Parathyroid adenoma (tissue), 2 donors: ENCODE measurements around the gene ATE1.

Experiments
- H2AFZ ChIP-seq: fragments of 300-600 bp; sonication (generic); one replicate; pipeline ENCODE4 v1.7.0; 2017; ENCODE audit warnings: antibody characterized with exemption, mild to moderate bottlenecking
- H3K27ac ChIP-seq: fragments of 300-600 bp; sonication (generic); one replicate; pipeline ENCODE4 v1.7.0; 2017
- H3K27me3 ChIP-seq: fragments of 300-600 bp; sonication (generic); one replicate; pipeline ENCODE4 v1.7.0; 2017; ENCODE audit warnings: low read length; ENCODE audit not compliant: control insufficient read depth, insufficient read depth
- H3K36me3 ChIP-seq: fragments of 300-600 bp; sonication (generic); one replicate; pipeline ENCODE4 v1.7.0; 2017; ENCODE audit warnings: low read length; ENCODE audit not compliant: control insufficient read depth, insufficient read depth
- H3K4me1 ChIP-seq: fragments of 300-600 bp; sonication (generic); one replicate; pipeline ENCODE4 v1.7.0; 2017; ENCODE audit warnings: control low read depth
- H3K4me2 ChIP-seq: fragments of 300-600 bp; sonication (generic); one replicate; pipeline ENCODE4 v1.7.0; 2017; ENCODE audit warnings: low read length
- H3K4me3 ChIP-seq: fragments of 300-600 bp; sonication (generic); one replicate; pipeline ENCODE4 v1.7.0; 2017; ENCODE audit warnings: low read depth, low read length
- H3K79me2 ChIP-seq: fragments of 300-600 bp; sonication (generic); one replicate; pipeline ENCODE4 v1.7.0; 2017; ENCODE audit warnings: control low read depth
- H3K9ac ChIP-seq: fragments of 300-600 bp; sonication (generic); one replicate; pipeline ENCODE4 v1.7.0; 2017; ENCODE audit warnings: mild to moderate bottlenecking
- H3K9me3 ChIP-seq: fragments of 300-600 bp; sonication (generic); one replicate; pipeline ENCODE4 v1.7.0; 2017; ENCODE audit warnings: low read length; ENCODE audit not compliant: control insufficient read depth
- TF ChIP-seq, protein P1 (sequence below): fragments of 300-600 bp; sonication (generic); IDR thresholded peaks from one replicate; pipeline ENCODE4 v1.7.0; 2017; ENCODE audit warnings: antibody characterized with exemption, mild to moderate bottlenecking
- donor health status: primary hyperparathyroidism.

ATE1 gene

GRCh38 chr10:121848082-121848481 lies 79.7 kb downstream of the ATE1 start:
- no peaks in the 10 kb centered on the region for H3K4me1 ChIP-seq
- H3K4me2 ChIP-seq = no peak overlapping the region
- H3K36me3 ChIP-seq = no peaks in the 10 kb centered on the region
- no peak overlapping the region for H3K27ac ChIP-seq
- no peak overlapping the region for H2AFZ ChIP-seq
- H3K4me3 ChIP-seq = no peak overlapping the region
- no peaks in the 10 kb centered on the region for H3K9me3 ChIP-seq
- H3K9ac ChIP-seq = no peak overlapping the region
- TF ChIP-seq, protein P1, sequence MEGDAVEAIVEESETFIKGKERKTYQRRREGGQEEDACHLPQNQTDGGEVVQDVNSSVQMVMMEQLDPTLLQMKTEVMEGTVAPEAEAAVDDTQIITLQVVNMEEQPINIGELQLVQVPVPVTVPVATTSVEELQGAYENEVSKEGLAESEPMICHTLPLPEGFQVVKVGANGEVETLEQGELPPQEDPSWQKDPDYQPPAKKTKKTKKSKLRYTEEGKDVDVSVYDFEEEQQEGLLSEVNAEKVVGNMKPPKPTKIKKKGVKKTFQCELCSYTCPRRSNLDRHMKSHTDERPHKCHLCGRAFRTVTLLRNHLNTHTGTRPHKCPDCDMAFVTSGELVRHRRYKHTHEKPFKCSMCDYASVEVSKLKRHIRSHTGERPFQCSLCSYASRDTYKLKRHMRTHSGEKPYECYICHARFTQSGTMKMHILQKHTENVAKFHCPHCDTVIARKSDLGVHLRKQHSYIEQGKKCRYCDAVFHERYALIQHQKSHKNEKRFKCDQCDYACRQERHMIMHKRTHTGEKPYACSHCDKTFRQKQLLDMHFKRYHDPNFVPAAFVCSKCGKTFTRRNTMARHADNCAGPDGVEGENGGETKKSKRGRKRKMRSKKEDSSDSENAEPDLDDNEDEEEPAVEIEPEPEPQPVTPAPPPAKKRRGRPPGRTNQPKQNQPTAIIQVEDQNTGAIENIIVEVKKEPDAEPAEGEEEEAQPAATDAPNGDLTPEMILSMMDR = no peak
- no peaks in the 10 kb centered on the region for H3K79me2 ChIP-seq
- no peaks in the 10 kb centered on the region for H3K27me3 ChIP-seq

DNA sequence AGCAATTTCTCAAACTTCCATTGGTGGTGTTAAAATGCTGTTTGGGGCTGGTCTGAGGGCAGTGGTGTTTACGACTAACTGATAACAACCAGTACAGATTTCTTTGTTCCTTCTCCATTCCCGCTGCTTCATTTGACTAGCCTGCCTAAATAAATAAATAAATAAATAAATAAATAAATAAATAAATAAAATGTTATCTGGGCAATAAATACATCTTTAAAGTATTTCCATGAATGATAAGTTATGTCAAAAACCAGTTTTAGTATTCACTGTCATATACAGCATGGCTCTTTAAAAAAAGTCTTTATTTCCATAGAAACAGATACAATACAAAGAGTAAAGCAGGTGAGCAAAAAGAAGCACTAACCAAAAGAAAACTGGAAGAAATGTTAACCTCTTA lies 81.3 kb downstream of the ATE1 start:
- no peak overlapping the region for H2AFZ ChIP-seq
- TF ChIP-seq, protein P1 = no peak
- H3K27ac ChIP-seq = no peak overlapping the region
- H3K9ac ChIP-seq = no peak overlapping the region
- no peaks in the 10 kb centered on the region for H3K27me3 ChIP-seq
- no peaks in the 10 kb centered on the region for H3K9me3 ChIP-seq
- H3K79me2 ChIP-seq = no peaks in the 10 kb centered on the region
- no peak overlapping the region for H3K4me3 ChIP-seq
- no peaks in the 10 kb centered on the region for H3K4me1 ChIP-seq
- no peaks in the 10 kb centered on the region for H3K36me3 ChIP-seq
- no peak overlapping the region for H3K4me2 ChIP-seq

- Histone ChIP-seq H3K36me3 (no peaks in the 10 kb centered on the region), H3K4me1 (no peaks in the 10 kb centered on the region), H3K9me3 (no peaks in the 10 kb centered on the region), H3K27ac (no peak overlapping the region), H3K4me2 (no peak overlapping the region), H3K4me3 (no peak overlapping the region), H3K79me2 (no peaks in the 10 kb centered on the region), H3K9ac (no peak overlapping the region), H3K27me3 (no peaks in the 10 kb centered on the region), H2AFZ (no peak overlapping the region)
- TF ChIP-seq, protein P1 = no peak
Measured at GRCh38 chr10:121845044-121845784, 82.6 kb downstream of the ATE1 start.

GRCh38 chr10:121844537-121844936 lies 83.3 kb downstream of the ATE1 start:
- Histone ChIP-seq H3K27me3 (no peaks in the 10 kb centered on the region), H2AFZ (no peak overlapping the region), H3K9ac (no peak overlapping the region), H3K4me2 (no peak overlapping the region), H3K79me2 (no peaks in the 10 kb centered on the region), H3K27ac (no peak overlapping the region), H3K36me3 (no peaks in the 10 kb centered on the region), H3K4me3 (no peak overlapping the region), H3K9me3 (no peaks in the 10 kb centered on the region), H3K4me1 (no peaks in the 10 kb centered on the region)
- TF ChIP-seq, protein P1 = no peak

DNA sequence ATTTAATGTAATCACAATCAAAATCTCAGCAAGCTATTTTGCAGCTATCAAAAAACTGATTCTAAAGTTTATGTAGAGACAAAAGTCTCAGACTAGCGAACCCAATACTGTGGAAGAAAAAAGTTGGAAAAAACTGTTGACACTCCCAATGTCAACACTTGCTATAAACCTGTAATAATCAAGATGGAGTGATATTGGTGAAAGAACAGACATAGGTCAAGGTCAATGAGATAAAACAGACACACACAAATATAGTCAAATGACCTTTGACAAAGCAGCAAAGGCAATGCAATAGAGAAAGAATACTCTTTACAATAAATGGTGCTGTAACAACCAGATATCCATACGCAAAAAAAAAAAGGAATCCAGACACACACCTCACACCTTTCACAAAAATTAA lies 84.5 kb downstream of the ATE1 start:
- Histone ChIP-seq H3K4me3 (no peak overlapping the region), H3K9ac (no peak overlapping the region), H3K4me1 (no peaks in the 10 kb centered on the region), H3K27me3 (no peaks in the 10 kb centered on the region), H3K36me3 (no peaks in the 10 kb centered on the region), H2AFZ (no peak overlapping the region), H3K27ac (no peak overlapping the region), H3K4me2 (no peak overlapping the region), H3K79me2 (no peaks in the 10 kb centered on the region), H3K9me3 (no peaks in the 10 kb centered on the region)
- TF ChIP-seq, protein P1 = no peak
